ENCODE results near the gene ZNF318.

- TF ChIP-seq CTCF (IDR thresholded peaks at IDR 0.05) (no peak), MYC (IDR thresholded peaks at IDR 0.05; ENCODE audit: borderline replicate concordance, low read length) (no peak), POLR2A (IDR thresholded peaks at IDR 0.05; ENCODE audit: low read length) (no peak), CEBPB (IDR thresholded peaks at IDR 0.05) (no peak), RAD21 (conservative IDR thresholded peaks at IDR 0.05 in 1 of 2, IDR thresholded peaks at IDR 0.05 in 1 of 2) (no peak)
Measured at GRCh38 chr6:43367245-43367984, 2.0 kb downstream of the ZNF318 start.

All from A549 (cell line).